ENCODE data around the gene CRYZ. TPM values are rescaled to one million over a fixed set of nuclear protein-coding genes. Genes with fewer than 3 reads are reported as not detected.

Gene CRYZ
- total and polyA plus RNA-seq, 10 of the 15 experiments (the other 5 are each of a cell fraction or from before 2014, with no cell fraction given): 53.4 to 194 (median 79.8) TPM

GRCh38 chr1:74729741-74730478 is 2.9 kb downstream of the CRYZ start:
- TF ChIP-seq MYC (IDR thresholded peaks at IDR 0.05; ENCODE audit: insufficient read depth, insufficient read length, insufficient replicate concordance, low read length, severe bottlenecking) (no peak), NFYB (IDR thresholded peaks at IDR 0.05; ENCODE audit: insufficient read depth, low read depth, low read length) (0 out of 2 replicates have a peak, but pooled peaks have one; percentile 7), MLLT1 (IDR thresholded peaks at IDR 0.05) (no peak), RELB (IDR thresholded peaks at IDR 0.05; ENCODE audit: low read depth) (no peak), IKZF2 (IDR thresholded peaks at IDR 0.05) (peak in 1 of 2 experiments; percentile 16; a peak in 2 of 4 replicates), CHD2 (IDR thresholded peaks at IDR 0.05; ENCODE audit: borderline replicate concordance, low read depth, low read length) (no peak), IKZF1 (conservative IDR thresholded peaks at IDR 0.05) (0 out of 2 replicates have a peak, but pooled peaks have one; percentile 39), BHLHE40 (IDR thresholded peaks at IDR 0.05; ENCODE audit: borderline replicate concordance in 1 of 2, low read depth in 2 of 2, low read length in 1 of 2) (no peak), ZNF592 (IDR thresholded peaks at IDR 0.05) (0 out of 2 replicates have a peak, but pooled peaks have one; percentile 9)
- RAD21 ChIA-PET (ENCODE audit: unreplicated experiment): interaction anchor here (1.7 to 8.9 kb wide), 3 partner anchors 15 to 27 kb away, joined by 6 to 91 read pairs (median 67); no protein-coding TSS in a partner anchor

More at GRCh38 chr1:74729741-74730478, 2.9 kb downstream of the CRYZ start:
- DNase-seq (ENCODE audit: low read depth, low spot score) (no peak), FAIRE-seq (no peak), ATAC-seq (no peak)
- SMC1A ChIA-PET (ENCODE audit: uncharacterized antibody, unreplicated experiment): interaction anchor here (1.0 to 13.7 kb wide), 8 partner anchors 9 to 261 kb away, joined by 3 to 142 read pairs (median 6); no protein-coding TSS in a partner anchor
- no TSS peak for BruUV-seq (replicated peaks)
- WGBS (ENCODE audit: insufficient coverage, insufficient replicate concordance, low lambda C conversion rate, missing lambda C conversion rate): 80% methylated on average over 6 of the region's 6 CpGs
- Histone ChIP-seq H3K4me1 (ENCODE audit: control insufficient read depth, insufficient read depth, low read length) (peaks cover 10% of the 10 kb centered on the region; the same call in 1 of the 2 replicates), H2AFZ (ENCODE audit: control insufficient read depth, low read depth, low read length) (no peak overlapping the region), H3K4me3 (peak overlapping the region; percentile 81; the same call in 1 of the 2 replicates), H3K27ac (ENCODE audit: control insufficient read depth, insufficient read depth) (peak overlapping the region; percentile 76), H3K36me3 (ENCODE audit: control insufficient read depth in 2 of 2, insufficient read depth in 2 of 2, low read length in 1 of 2) (peaks cover 2 to 4% of the 10 kb centered on the region in 2 experiments), H3K27me3 (replicated peaks in 1 of 2; ENCODE audit: control insufficient read depth in 2 of 2, insufficient read depth in 2 of 2, low read length in 1 of 2) (no peaks in the 10 kb centered on the region), H3K9me3 (replicated peaks; ENCODE audit: control insufficient read depth, insufficient read depth, low read length) (peaks cover 23% of the 10 kb centered on the region), H3K9ac (ENCODE audit: control insufficient read depth, insufficient read depth, low read length) (no peak overlapping the region), H3K79me2 (ENCODE audit: control insufficient read depth, insufficient read depth, low read length) (peaks cover 56% of the 10 kb centered on the region), H4K20me1 (ENCODE audit: control insufficient read depth, insufficient read depth) (no peaks in the 10 kb centered on the region), H3K4me2 (ENCODE audit: control insufficient read depth, insufficient read depth) (peak overlapping the region; percentile 75)
- CTCF ChIA-PET: interaction anchor here (1.5 to 7.4 kb wide), 2 partner anchors 15 to 31 kb away, joined by 4 to 56 read pairs; no protein-coding TSS in a partner anchor
- in situ Hi-C loops (cut with MboI): loop anchor here (5.0 kb wide), 1 partner anchor 533 kb away; the partner anchor contains the start of genes FPGT and LRRIQ3
- POLR2A ChIA-PET: interaction anchor here (0.7 to 4.9 kb wide), 3 partner anchors 10 to 26 kb away, joined by 3 to 35 read pairs (median 4); no protein-coding TSS in a partner anchor
- intact Hi-C loops (cut with micrococcal nuclease; ENCODE audit: unreplicated experiment): loop anchor here (5.0 to 10.0 kb wide), 4 partner anchors 148 to 535 kb away; partner anchors contain the start of genes FPGT and LRRIQ3

Measured in GM12878 (cell line).